Stimulated activated CD8-positive, alpha-beta memory T cell treated with anti-CD3 and anti-CD28 coated beads, Interleukin-12 subunit alpha, Interleukin-12 subunit beta, amount 100 ng/mL, for 4 hours (primary cell): ENCODE results near the gene RAI2.
"Not testable (repeated sequence)": the region's sequence is repeated elsewhere in the genome, so short reads cannot be mapped to it uniquely, and the experiment has no call there.

ENCODE experiments used
- DNase-seq: peaks from one replicate; pipeline ENCODE4 v3.0.0-alpha.2; 2020; ENCODE audit warnings: low read depth

The RAI2 gene

DNA sequence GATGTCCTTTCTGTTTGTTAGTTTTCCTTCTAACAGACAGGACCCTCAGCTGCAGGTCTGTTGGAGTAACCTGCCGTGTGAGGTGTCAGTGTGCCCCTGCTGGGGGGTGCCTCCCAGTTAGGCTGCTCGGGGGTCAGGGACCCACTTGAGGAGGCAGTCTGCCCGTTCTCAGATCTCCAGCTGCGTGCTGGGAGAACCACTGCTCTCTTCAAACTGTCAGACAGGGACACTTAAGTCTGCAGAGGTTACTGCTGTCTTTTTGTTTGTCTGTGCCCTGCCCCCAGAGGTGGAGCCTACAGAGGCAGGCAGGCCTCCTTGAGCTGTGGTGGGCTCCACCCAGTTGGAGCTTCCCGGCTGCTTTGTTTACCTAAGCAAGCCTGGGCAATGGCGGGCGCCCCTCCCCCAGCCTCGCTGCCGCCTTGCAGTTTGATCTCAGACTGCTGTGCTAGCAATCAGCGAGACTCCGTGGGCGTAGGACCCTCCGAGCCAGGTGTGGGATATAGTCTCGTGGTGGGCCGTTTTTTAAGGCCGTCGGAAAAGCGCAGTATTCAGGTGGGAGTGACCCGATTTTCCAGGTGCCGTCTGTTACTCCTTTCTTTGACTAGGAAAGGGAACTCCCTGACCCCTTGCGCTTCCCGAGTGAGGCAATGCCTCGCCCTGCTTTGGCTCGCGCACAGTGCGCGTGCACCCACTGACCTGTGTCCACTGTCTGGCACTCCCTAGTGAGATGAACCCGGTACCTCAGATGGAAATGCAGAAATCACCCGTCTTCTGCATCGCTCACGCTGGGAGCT, 74.3 kb downstream of the RAI2 start:
- DNase-seq: not testable (repeated sequence)

DNA sequence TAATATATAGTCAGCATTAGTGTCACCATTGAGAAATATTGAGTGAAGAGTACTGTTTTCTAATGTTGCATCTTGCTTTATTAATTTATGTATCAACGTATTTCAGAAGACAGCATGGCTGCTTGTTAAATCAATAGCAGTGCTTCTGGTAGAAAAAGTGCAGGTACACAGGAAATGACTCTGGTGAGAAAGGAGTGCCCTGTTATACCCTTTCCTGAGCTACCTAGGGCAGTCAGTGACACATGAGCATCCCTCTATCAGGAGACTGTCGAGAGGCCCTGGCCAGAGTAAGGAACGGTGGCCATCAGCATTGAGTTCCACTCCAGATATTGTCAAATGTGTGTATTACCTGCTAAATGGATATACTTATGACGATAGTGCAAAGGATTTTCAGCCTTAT, 81.7 kb downstream of the RAI2 start:
- no peak for DNase-seq

GRCh38 chrX:17778997-17779396, 82.1 kb downstream of the RAI2 start:
- DNase-seq: no peak

DNA sequence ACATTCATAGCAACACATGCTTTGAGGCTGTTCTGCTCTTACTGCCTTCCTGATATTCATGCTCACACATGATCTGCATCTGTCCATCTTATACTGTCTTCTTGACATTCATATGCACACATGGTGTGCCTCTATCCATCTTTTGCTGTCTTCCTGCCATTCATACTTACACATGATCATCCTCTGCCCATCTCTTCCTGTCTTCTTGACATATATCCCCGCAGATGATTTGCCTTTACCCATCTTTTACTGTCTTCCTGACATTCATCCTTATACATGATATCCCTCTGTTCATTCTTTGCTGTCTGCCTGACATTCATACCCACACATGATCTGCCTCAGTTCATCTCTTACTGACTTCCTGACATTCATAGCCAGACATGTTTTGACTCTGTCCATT, 87.0 kb downstream of the RAI2 start:
- DNase-seq: no peak

DNA sequence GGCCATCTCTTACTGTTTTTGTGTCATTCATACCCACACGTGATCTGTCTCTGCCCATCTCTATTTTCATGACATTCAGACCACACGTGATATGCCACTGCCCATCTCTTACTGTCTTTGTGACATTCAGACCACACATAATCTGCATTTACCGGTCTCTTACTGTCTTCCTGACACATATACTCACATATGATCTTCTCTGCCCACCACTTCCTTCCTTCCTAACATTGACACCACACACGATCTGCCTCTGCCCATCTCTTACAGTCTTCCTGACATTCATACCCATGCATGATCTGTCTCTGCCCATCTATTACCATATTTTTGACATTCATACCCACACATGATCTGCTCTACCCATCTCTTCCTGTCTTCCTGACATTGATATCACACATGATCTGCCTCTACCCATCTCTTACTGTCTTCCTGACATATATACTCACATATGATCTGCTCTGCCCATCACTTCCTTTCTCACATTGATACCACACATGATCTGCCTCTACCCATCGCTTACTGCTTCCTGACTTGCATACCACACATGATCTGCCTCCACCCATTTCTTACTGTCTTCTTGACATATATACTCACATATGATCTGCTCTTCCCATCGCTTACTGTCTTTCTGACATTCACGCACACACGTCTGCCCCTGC, 87.7 kb downstream of the RAI2 start:
- DNase-seq: no peak

GRCh38 chrX:17769701-17770269, 91.3 kb downstream of the RAI2 start:
- DNase-seq: no peak

DNA sequence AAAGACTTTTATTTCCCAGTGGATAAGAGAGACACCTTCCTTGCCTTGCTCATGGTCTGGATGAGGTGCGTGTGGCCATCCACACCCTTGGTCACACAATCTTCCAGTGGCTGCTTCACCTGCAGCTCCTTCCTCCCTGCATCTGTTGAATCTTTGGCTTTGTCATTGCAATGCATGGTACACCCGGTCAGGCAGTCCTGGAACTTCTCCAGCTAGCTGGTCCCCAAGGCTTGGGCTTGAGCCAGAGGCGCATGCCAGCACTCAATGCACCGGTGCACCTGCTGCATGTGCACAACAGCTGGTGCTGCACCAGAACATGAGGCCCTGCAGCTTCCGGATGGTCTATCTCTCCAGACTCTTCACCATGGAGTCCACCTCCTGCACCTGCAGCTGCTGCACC, 92.1 kb downstream of the RAI2 start:
- no peak for DNase-seq

DNA sequence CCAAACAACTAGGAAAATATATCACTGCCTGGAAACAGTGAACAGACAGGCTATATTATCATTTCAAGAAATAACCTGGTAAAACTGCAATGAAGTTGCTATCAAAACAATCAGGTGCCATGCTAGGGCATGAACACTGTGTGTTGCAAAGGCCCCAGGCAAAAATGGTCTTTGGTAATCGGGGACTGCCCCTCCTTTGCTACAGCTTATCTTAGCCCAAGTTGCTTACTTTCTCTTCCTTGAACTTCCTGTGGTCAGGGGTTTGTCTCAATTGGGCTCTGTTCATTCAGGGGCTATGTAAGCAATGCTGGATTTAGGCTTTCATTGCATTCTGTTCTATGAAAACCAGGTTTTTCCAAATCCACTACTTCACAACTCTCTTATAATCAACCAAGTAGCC, 93.4 kb downstream of the RAI2 start:
- DNase-seq: no peak

GRCh38 chrX:17759990-17760389, 101.1 kb downstream of the RAI2 start:
- DNase-seq: no peak

DNA sequence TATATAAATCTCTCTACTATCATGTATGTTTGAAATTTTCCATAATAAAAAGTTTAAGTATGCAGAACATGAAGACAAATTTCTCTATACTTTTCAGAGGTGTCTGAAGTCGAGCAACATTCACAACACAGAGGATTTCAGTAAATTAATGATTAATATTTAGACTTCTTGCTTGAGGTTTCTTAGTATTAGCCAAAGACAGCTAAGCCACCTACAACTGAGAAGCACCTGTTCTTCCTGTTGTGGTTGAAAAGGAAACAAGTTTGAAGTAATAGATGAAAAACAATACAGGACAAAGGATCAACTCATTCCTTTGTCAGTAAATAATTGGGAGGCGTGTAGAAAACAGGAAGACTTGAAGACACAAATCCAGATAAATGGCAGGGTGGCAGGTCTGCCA, 102.7 kb downstream of the RAI2 start:
- DNase-seq: no peak

GRCh38 chrX:17750436-17750835, 110.7 kb downstream of the RAI2 start:
- no peak for DNase-seq
